Right lobe of liver (tissue), 6 donors: ENCODE data around the gene CLDN5. TPM values are rescaled to one million over a fixed set of nuclear protein-coding genes. Genes with fewer than 3 reads are reported as not detected.

Source experiments
- ATAC-seq, 4 donors: fragments of 200-7000 bp; cut with Tn5 transposase; one replicate each; pipeline ENCODE4 v1.9.1; 2020; ENCODE audit warnings: mild to moderate bottlenecking in 4 of 4, moderate library complexity in 4 of 4
- DNase-seq, 3 donors: peaks; one replicate each; pipeline ENCODE4 v3.0.0-alpha.2; 2020
- H3K27ac ChIP-seq, 3 donors: fragments of 200-600 bp; one replicate each; pipeline ENCODE4 v1.8.0; 2022
- H3K27me3 ChIP-seq, 2 donors: fragments of 200-600 bp; one replicate each; pipeline ENCODE4 v1.8.0; 2022
- H3K36me3 ChIP-seq, 4 donors: fragments of 200-600 bp; sonication (generic) in 1 of 4; one replicate each; pipeline versions ENCODE4 v1.5.1 to v1.8.0; 2017 to 2022; ENCODE audit warnings: control low read depth in 1 of 4
- H3K4me1 ChIP-seq, 4 donors: fragments of 200-600 bp; sonication (generic) in 1 of 4; one replicate each; pipeline versions ENCODE4 v1.5.1 to v1.8.0; 2017 to 2022; ENCODE audit warnings: control low read depth in 1 of 4
- H3K4me3 ChIP-seq, 3 donors: fragments of 200-600 bp; one replicate each; pipeline ENCODE4 v1.8.0; 2022
- H3K9me3 ChIP-seq, 4 donors: fragments of 200-600 bp; sonication (generic) in 1 of 4; one replicate each; pipeline versions ENCODE4 v1.5.1 to v1.8.0; 2017 to 2022; ENCODE audit warnings: control low read depth in 1 of 4
- CTCF ChIP-seq, 4 donors: fragments of 200-600 bp in 3 of 4; fragments of 450-650 bp in 1 of 4; IDR thresholded peaks; one replicate each; pipeline versions ENCODE4 v1.5.1 to v1.8.0; 2016 to 2022; ENCODE audit warnings: antibody characterized with exemption in 4 of 4, mild to moderate bottlenecking in 2 of 4
- POLR2A ChIP-seq: fragments of 450-650 bp; IDR thresholded peaks from one replicate; pipeline ENCODE4 v1.6.1; 2017; ENCODE audit warnings: antibody characterized with exemption, mild to moderate bottlenecking
- WGBS: methylation state at CpG from one replicate; pipeline ENCODE4 v1.1.6; 2018; ENCODE audit warnings: low coverage, low lambda C conversion rate; ENCODE audit not compliant: insufficient coverage; ENCODE audit errors: missing lambda C conversion rate; 5-methylcytosine and 5-hydroxymethylcytosine counted together
- intact Hi-C, 2 donors: fragments of 100-400 bp; cut with DNase I; formaldehyde crosslinking; loops; one replicate each; pipeline versions ENCODE4 v1.11.2 to v1.14.1; 2022
- total RNA-seq, 6 experiments: library from RNA; depleted of rRNA in 2 of 6; stranded (reverse); fragments of >200 nt in 2 of 6; fragmentation: NEBNext Ultra II Directional in 3 of 6; extraction: Animal tissue kit (Norgen Biotek cat#: 25700) in 3 of 6; gene quantifications; one replicate each; pipeline versions ENCODE4 v1.1.0 to v1.2.4, GENCODE V29; 2016 to 2023
- donor health status: DM: no; HTN: yes; CAD: no.
- donor health status: DM: no; HTN: no; CAD: no.
- donor health status: DM: no; HTN: no; CAD: no.
- donor health status: DM: no; HTN: yes; CAD: no.
- donor health status: DM: no; HTN: yes; CAD: no.

CLDN5 gene
- total RNA-seq, 6 experiments from 2014 or later, result 4.4 to 12.1 (median 5.7) TPM

GRCh38 chr22:19519041-19519926, 4.9 kb downstream of the CLDN5 start:
- Histone ChIP-seq H3K4me3 (no peak overlapping the region), H3K4me1 (peaks cover 0 to 11% (median 2%) of the 10 kb centered on the region in 4 donors), H3K9me3 (no peaks in the 10 kb centered on the region), H3K36me3 (no peaks in the 10 kb centered on the region), H3K27me3 (peaks cover 0 to 18% of the 10 kb centered on the region in 2 donors), H3K27ac (no peak overlapping the region)
- intact Hi-C loops, result no loop called here
- DNase-seq (peak in 1 of 3 donors; percentile 28), ATAC-seq (no peak)
- TF ChIP-seq POLR2A, result no peak
- TF ChIP-seq CTCF (IDR thresholded peaks at IDR 0.05), result no peak
- 80% methylated on average over 6 of the region's 17 CpGs for WGBS

- Histone ChIP-seq H3K4me1 (peaks cover 0 to 4% (median 0%) of the 10 kb centered on the region in 4 donors), H3K27me3 (peaks cover 0 to 12% of the 10 kb centered on the region in 2 donors), H3K27ac (no peak overlapping the region), H3K4me3 (no peak overlapping the region), H3K36me3 (no peaks in the 10 kb centered on the region), H3K9me3 (no peaks in the 10 kb centered on the region)
- no peak for DNase-seq
- no peak for ATAC-seq
- WGBS, result 92% methylated on average over 6 of the region's 10 CpGs
- no peak for TF ChIP-seq CTCF (IDR thresholded peaks at IDR 0.05)
- TF ChIP-seq POLR2A, result no peak
- intact Hi-C loops, result no loop called here
These were observed 5.6 kb downstream of the CLDN5 start for GRCh38 chr22:19518635-19519034.

- no peak for TF ChIP-seq POLR2A
- TF ChIP-seq CTCF (IDR thresholded peaks at IDR 0.05), result no peak
- no peak for ATAC-seq
- intact Hi-C loops, result no loop called here
- no peaks in the 10 kb centered on the region for H3K4me1 ChIP-seq
- H3K27ac ChIP-seq, result no peak overlapping the region
- peak in 1 of 3 donors; percentile 32 for DNase-seq
- no peak overlapping the region for H3K4me3 ChIP-seq
- no peaks in the 10 kb centered on the region for H3K36me3 ChIP-seq
- peaks cover 0 to 7% of the 10 kb centered on the region in 2 donors for H3K27me3 ChIP-seq
- H3K9me3 ChIP-seq, result no peaks in the 10 kb centered on the region
- 83% methylated on average over 2 of the region's 12 CpGs for WGBS
These were observed 6.1 kb downstream of the CLDN5 start for GRCh38 chr22:19517919-19518611.

GRCh38 chr22:19517171-19517500, 7.1 kb downstream of the CLDN5 start:
- TF ChIP-seq POLR2A (no peak), CTCF (IDR thresholded peaks at IDR 0.05) (no peak)
- 94% methylated on average over 3 of the region's 10 CpGs for WGBS
- Histone ChIP-seq H3K27me3 (no peaks in the 10 kb centered on the region), H3K4me3 (no peak overlapping the region), H3K9me3 (no peaks in the 10 kb centered on the region), H3K36me3 (no peaks in the 10 kb centered on the region), H3K27ac (no peak overlapping the region), H3K4me1 (no peaks in the 10 kb centered on the region)
- intact Hi-C loops, result no loop called here
- DNase-seq (no peak), ATAC-seq (no peak)
